HG03175 (cell line): ENCODE data around the gene EMC6.

Source experiments
- ATAC-seq: cut with Tn5 transposase; IDR thresholded peaks from one replicate; pipeline ENCODE4 v1.9.1; 2021; ENCODE audit warnings: mild to moderate bottlenecking, moderate library complexity; ENCODE audit not compliant: unreplicated experiment

EMC6 gene

DNA sequence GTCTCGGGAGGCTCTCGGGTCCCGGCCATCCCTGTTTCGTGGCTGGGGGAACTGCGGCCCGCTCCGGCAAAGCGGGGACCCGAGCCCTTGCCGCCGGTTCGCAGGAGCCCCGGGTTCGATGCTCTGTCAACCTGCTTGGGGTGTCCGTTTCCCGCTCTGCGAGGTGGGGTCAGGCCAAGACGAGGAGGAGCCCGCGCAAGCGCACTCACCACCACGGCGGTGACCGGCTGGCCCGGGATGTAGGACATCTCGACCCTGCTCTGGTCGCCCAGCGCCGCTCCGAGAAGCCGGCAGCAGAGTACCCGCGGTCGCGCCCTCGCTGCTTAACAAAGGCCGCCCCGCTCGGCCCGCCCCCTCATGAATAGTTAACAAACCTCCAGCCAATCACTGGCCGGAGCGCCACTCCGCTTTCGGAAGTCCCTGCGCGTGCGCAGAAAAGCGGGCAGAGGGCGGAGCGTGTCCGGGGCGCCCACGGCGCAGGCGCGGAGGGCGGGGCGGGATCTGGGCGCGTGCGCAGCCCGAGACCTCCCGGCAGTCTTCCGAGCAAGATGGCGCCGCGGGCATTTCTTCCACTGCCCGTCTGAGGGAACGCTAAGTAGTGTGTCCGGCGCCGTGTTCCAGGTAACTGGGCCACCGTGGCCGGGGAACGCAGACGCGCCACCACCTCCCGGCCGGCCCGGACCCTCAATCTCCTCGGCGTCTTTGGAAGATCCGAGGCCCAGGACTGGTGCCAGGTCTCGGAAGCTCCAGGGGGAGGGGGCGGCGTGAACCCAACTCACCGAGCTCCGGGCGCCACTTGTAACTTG lies at the start of gene EMC6, which contains the start of gene TAX1BP3:
EMC6 (plus strand) TSS at position 534 of the 806 bp plus-strand sequence. CDS start 335 bp downstream, outside the sequence.
TAX1BP3 (minus strand) TSS at position 300 of the 806 bp plus-strand sequence; CDS start at position 248, 52 bp downstream.
- ATAC-seq = peak; percentile 89

DNA sequence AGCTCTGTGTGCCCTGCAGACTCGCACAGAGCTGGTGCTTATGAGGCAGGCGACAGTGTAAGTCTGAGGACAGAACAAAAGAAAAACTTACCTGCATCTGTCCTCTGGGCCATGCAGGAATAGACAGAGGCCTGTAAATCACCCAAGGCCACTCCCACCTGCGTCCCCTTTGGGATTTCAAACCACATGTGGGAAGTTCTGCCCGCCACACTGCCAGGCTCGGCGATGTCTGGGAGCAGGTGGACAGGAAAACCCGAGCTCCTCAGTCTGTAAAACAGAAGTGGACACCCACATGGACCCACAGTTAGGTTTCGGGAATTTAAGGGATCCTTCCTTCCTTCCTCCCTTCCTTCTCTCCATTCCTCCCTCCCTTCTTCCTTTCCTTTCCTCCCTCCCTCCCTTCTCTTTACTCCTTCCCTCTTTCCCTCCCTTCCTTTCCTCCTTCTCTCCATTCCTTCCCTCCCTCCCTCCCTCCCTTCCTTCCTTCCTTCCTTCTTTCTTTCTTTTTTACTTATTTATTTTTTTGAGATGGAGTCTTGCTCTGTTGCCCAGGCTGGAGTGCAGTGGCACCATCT lies 47.4 kb upstream of the EMC6 start:
- no peak for ATAC-seq

- ATAC-seq = no peak
Measured at GRCh38 chr17:3622977-3623594, 45.5 kb upstream of the EMC6 start.

DNA sequence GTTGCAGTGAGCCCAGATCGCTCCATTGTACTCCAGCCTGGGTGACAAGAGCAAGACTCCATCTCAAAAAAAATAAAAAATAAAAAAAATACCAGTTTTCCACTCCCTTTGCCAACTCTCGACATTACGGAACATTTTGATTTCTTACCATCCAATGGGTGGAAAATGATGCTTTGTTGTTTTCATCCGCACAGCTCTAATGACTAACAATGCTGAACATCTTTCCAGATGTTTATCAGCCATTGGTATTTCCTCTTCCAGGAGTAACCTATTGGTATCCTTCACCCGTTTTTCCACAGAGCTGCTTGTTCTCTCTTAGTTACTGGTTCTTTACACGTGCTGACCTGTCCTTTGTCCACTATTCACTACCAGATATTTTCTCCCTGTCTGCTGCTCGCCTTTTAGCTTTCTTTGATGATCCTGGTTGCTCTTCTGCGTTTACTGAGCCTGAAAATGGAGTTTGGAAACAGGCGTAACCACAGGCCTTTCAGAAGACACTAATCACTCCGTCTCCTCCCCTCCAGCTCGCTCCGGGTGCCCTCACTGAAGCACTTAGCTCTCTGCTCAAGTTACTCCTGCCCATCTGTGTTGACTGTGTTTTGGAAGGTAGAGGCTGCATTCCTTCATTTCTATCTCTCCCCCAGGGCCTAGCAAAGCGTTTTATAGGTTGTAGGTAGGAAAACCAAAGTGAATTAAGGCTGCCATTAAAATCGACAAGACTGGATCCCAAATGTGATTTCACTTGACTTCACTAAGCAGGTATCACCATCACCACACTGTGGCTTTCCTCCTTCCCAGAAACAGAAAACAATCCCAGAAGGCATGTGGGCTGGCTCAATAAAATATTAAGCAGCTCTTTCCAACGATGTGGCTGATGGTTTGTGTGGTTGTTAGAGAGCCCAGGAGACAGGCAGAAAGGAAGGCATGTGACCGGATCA lies 41.5 kb upstream of the EMC6 start:
- ATAC-seq = no peak

DNA sequence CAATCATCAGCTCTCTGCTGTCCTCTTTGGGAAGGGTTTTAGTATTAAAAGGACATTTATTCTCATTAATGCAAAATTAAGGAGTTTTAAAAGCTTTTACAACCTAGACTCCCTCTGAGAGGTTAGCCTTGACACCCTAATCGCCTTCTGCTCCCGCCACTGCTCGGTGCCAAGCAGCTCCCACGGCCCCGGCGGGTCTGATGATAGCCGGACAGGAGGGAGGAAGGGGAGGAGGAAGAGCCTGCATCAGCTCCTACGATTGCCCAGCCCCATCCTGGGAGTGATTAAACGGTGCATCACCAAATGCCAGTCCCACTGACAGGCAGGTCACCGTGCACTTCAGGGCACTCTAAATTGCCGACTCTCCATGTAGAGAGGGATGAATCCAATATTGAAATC lies 40.8 kb upstream of the EMC6 start:
- ATAC-seq = no peak

DNA sequence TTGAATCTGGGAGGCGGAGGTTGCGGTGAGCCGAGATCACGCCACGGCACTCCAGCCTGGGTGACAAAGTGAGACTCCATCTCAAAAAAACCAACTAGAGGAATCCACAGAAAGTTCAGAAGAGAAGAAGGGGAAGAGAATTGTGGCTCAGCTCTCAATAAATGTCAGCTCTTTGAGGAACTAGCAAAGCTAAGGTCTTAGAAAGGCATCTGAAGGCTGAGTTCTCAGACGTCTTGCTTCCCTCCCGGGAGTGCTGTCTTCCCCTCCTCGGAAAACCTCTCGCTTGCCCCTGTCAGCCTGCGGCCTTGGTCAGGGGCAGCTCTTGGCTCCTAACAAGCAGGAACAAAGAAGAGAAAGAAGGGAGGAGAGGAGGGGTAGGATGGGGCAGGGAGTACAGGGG lies 37.8 kb upstream of the EMC6 start:
- ATAC-seq = no peak

- ATAC-seq = no peak
Measured at GRCh38 chr17:3632287-3632686, 36.3 kb upstream of the EMC6 start.

- no peak for ATAC-seq
Measured at GRCh38 chr17:3635474-3636153, 33.0 kb upstream of the EMC6 start.

DNA sequence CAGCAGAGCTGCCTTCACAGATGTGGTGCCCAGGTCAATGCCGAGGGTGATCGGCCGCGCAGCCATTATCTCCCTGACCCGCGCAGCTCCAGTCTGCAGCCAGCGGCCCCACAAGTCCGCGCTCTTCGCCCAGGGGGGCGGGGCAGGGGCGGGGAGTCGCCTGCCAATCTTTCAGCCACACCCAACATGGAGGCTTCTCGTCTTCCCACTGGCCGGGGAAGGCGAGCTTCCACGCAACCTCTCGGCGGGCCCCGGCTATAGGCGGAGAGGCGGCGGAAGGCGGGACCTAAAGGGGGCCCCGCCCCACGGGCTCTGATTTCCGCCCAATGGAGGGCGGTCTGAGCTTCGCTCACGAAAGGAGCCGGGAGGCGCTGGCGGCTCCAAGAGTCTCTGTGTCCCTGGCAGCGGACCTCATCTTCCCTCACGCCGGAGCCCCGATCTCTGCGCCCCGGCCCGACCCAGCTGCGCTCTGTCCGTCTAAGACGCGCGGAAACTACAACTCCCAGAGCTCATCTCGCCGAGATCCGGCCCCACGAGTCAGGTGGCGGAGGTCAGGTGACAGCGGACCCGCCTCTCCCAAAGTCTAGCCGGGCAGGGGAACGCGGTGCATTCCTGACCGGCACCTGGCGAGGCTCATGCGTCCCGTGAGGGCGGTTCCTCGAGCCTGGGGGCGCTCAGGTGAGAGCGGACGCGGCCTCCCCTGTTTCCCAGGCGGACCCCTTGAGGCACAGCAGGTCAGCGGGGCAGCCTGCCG lies 32.3 kb upstream of the EMC6 start, which contains the start of the genes CTNS and SHPK:
CTNS (plus strand) TSS at position 607 of the 754 bp plus-strand sequence. CDS start 3,447 bp downstream, outside the sequence.
SHPK (minus strand) TSS at position 97 of the 754 bp plus-strand sequence; CDS start at position 66, 31 bp downstream.
- peak; percentile 94 for ATAC-seq

DNA sequence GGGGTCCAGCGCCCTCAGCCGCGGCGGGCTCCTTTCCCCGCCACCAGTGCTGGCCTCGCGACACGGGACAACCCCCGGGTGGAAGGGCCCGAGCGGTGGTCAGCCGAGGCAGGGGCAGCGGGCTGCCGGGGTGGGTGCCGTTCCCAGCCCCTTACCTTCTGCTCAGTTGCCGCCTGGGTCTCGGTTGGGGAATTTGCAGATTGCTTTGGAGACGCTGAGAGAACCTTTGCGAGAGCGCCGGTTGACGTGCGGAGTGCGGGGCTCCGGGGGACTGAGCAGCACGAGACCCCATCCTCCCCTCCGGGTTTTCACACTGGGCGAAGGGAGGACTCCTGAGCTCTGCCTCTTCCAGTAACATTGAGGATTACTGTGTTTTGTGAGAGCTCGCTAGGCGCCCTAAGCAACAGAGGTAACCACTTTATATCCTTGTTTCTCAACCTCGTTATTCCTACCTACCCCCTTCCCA lies 31.7 kb upstream of the EMC6 start:
- ATAC-seq = peak; percentile 5

DNA sequence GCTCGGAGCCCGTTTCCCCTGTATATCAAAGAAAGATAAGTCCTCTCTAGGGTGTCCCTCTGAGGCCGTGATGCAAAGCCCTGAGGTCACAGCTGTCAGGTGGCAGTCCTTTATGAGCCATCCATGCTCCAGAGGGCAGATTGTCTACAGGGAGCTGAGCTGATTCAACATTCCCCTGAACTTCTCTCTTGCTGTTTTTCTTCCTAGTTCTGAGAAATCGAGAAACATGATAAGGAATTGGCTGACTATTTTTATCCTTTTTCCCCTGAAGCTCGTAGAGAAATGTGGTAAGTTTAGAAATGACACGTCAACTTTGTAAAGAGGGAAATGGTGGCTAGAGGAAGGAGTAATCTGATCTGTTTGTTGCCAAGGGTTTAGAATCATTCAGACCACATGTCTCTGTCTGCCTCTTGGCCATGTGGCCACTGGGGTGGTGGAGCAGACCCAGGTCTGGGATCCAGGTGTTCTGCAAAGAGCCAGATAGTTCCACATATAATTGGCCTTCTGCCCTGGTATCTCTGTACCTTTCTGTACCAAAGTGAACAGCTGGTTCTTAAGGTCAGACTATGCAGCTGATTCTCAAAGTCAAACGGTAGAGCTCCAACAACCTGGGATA lies 28.5 kb upstream of the EMC6 start:
- ATAC-seq = no peak

GRCh38 chr17:3641014-3641413 lies 27.6 kb upstream of the EMC6 start:
- ATAC-seq = no peak

GRCh38 chr17:3641717-3642486 lies 26.7 kb upstream of the EMC6 start:
- ATAC-seq = no peak

- no peak for ATAC-seq
Measured at GRCh38 chr17:3643889-3644349, 24.7 kb upstream of the EMC6 start.

DNA sequence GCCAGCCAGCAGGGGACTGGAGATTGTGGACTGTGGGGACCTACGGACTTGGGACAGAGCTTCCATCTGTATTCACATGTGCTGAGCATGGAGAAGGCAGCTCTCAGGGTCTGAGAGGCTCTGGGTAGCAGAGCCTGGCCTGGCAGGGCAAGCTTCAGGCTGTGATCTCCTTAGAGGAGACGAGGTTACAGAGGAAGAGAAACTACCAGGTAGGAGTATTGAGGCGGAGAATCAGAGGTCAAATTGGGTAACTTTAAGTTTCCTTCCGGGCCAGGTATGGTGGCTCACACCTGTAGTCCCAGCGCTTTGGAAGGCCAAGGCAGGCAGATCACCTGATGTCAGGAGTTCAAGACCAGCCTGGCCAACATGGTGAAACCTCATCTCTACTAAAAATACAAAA lies 23.3 kb upstream of the EMC6 start:
- no peak for ATAC-seq

DNA sequence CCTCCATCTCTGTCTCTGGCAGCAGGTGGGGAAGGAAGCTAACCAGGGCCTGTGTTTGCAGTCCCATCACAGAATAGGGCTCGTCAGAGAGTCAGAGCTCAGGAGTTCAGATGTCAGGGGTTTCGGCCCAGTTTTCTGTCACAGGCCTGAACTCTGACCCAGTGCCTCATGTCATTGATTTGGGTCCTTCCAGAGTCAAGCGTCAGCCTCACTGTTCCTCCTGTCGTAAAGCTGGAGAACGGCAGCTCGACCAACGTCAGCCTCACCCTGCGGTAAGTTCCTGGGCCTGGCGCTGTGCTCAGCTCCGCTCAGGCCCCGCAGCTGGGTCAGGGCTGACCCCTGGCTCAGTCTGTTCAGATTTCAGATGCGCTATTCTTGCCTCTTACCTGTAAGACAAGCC lies 21.4 kb upstream of the EMC6 start:
- no peak for ATAC-seq

GRCh38 chr17:3647769-3648555 lies 20.6 kb upstream of the EMC6 start:
- no peak for ATAC-seq
